ENCODE results near the gene NDUFS3. TPM values are rescaled to one million over a fixed set of nuclear protein-coding genes. Genes with fewer than 3 reads are reported as not detected.

The NDUFS3 gene
- total RNA-seq, 3 donors from 2014 or later: 150 to 205 (median 197) TPM

- Histone ChIP-seq H3K4me3 (no peak overlapping the region), H3K36me3 (ENCODE audit: low read depth) (no peaks in the 10 kb centered on the region), H3K9me3 (no peaks in the 10 kb centered on the region), H3K4me1 (ENCODE audit: low read depth) (peaks cover 7% of the 10 kb centered on the region)
- intact Hi-C loops (cut with DNase I, micrococcal nuclease): no loop called here
- no peak for DNase-seq
- TF ChIP-seq, protein P1, sequence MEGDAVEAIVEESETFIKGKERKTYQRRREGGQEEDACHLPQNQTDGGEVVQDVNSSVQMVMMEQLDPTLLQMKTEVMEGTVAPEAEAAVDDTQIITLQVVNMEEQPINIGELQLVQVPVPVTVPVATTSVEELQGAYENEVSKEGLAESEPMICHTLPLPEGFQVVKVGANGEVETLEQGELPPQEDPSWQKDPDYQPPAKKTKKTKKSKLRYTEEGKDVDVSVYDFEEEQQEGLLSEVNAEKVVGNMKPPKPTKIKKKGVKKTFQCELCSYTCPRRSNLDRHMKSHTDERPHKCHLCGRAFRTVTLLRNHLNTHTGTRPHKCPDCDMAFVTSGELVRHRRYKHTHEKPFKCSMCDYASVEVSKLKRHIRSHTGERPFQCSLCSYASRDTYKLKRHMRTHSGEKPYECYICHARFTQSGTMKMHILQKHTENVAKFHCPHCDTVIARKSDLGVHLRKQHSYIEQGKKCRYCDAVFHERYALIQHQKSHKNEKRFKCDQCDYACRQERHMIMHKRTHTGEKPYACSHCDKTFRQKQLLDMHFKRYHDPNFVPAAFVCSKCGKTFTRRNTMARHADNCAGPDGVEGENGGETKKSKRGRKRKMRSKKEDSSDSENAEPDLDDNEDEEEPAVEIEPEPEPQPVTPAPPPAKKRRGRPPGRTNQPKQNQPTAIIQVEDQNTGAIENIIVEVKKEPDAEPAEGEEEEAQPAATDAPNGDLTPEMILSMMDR (IDR thresholded peaks at IDR 0.05): no peak
- no peak for ATAC-seq
Observed at GRCh38 chr11:47589977-47590861, 11.3 kb downstream of the NDUFS3 start.

GRCh38 chr11:47591764-47592163 lies 12.9 kb downstream of the NDUFS3 start:
- TF ChIP-seq, protein P1 (IDR thresholded peaks at IDR 0.05): no peak
- Histone ChIP-seq H3K4me1 (ENCODE audit: low read depth) (peaks cover 7% of the 10 kb centered on the region), H3K9me3 (no peaks in the 10 kb centered on the region), H3K36me3 (ENCODE audit: low read depth) (no peaks in the 10 kb centered on the region), H3K4me3 (no peak overlapping the region)
- intact Hi-C loops (cut with DNase I, micrococcal nuclease): no loop called here
- DNase-seq (no peak), ATAC-seq (no peak)

DNA sequence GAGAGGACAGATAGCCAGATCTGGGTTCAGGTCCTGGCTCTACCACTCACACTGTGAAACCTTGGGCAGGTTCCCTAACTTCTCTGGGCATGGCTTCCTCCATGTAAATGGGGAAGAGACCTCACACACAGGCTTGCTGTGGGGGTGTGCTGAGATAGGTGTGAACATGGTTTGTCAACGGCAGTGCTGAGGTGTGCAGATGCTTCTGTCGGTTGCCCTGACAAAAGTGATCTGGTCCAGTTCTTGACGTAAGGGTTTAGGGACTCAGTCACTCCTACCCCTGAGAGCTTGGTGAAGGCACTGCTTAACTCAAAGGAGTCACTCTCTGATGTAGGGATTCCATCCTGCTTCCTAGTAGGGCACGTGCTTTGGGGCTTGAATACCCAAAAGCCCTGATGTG lies 13.4 kb downstream of the NDUFS3 start:
- DNase-seq (no peak), ATAC-seq (no peak)
- Histone ChIP-seq H3K36me3 (ENCODE audit: low read depth) (no peaks in the 10 kb centered on the region), H3K4me3 (no peak overlapping the region), H3K4me1 (ENCODE audit: low read depth) (peaks cover 7% of the 10 kb centered on the region), H3K9me3 (no peaks in the 10 kb centered on the region)
- TF ChIP-seq, protein P1 (IDR thresholded peaks at IDR 0.05): no peak
- intact Hi-C loops (cut with DNase I, micrococcal nuclease): no loop called here

- ATAC-seq (no peak), DNase-seq (no peak)
- H3K9me3 ChIP-seq: no peaks in the 10 kb centered on the region
- H3K4me3 ChIP-seq: no peak overlapping the region
- TF ChIP-seq, protein P1 (IDR thresholded peaks at IDR 0.05): no peak
- peaks cover 7% of the 10 kb centered on the region for H3K4me1 ChIP-seq (ENCODE audit: low read depth)
- intact Hi-C loops (cut with DNase I, micrococcal nuclease): no loop called here
- H3K36me3 ChIP-seq (ENCODE audit: low read depth): no peaks in the 10 kb centered on the region
Observed at GRCh38 chr11:47592970-47593369, 14.1 kb downstream of the NDUFS3 start.

DNA sequence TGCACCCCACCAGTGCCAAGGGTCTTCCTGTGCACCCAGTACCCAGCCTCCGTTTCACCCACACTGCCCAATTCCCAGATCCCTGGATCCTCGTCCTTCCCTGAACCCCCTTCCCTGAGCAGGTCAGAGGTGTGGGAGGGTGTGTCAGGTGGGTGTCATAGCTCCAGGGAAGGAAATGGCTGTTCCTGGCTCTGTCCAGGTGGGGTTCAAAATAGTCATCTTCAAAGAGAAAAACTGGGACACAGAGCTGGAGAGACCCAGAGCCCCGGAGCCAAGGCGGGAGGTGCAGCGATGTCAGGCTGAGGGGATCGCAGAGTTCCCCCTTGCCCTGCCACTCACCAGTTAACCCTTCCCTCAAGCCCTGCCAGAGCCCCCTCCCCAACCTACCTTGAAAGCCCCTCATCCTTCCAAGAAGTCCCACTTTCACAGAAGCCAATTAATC lies 14.6 kb downstream of the NDUFS3 start:
- no peak overlapping the region for H3K4me3 ChIP-seq
- H3K9me3 ChIP-seq: no peaks in the 10 kb centered on the region
- DNase-seq (no peak), ATAC-seq (no peak)
- peaks cover 7% of the 10 kb centered on the region for H3K4me1 ChIP-seq (ENCODE audit: low read depth)
- TF ChIP-seq, protein P1 (IDR thresholded peaks at IDR 0.05): no peak
- intact Hi-C loops (cut with DNase I, micrococcal nuclease): no loop called here
- no peaks in the 10 kb centered on the region for H3K36me3 ChIP-seq (ENCODE audit: low read depth)

Measured in mucosa of descending colon (tissue), 3 donors.